ENCODE measurements around the gene SYNGR4. TPM values are rescaled to one million over a fixed set of nuclear protein-coding genes. Genes with fewer than 3 reads are reported as not detected.
A peak's percentile ranks its signal among the peaks of the same experiment; 100 is the strongest.

SYNGR4 gene
- total and polyA plus RNA-seq, 2 experiments from 2014 or later = 0.57 TPM; not detected in 1

DNA sequence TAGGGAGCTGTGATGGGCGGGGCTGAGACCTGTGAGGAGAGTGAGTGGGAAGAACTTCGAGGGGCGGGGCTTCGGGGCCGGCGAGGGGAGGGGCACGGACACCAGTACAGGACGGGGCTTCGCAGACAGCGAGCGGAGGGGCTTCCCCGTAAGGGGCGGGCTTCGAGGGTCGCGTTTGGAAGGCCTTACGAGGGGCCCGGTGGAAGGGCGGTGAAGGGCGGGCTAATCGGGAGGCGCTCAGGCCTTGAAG is 42.9 kb upstream of the SYNGR4 start:
- Histone ChIP-seq H3K9me3 (ENCODE audit: low read depth) (no peaks in the 10 kb centered on the region), H3K4me3 (peak overlapping the region; percentile 53), H3K36me3 (no peaks in the 10 kb centered on the region), H3K27me3 (no peaks in the 10 kb centered on the region), H3K27ac (peak overlapping the region; percentile 93), H3K4me1 (ENCODE audit: low read depth) (peaks cover 12% of the 10 kb centered on the region)
- TF ChIP-seq, protein P1, sequence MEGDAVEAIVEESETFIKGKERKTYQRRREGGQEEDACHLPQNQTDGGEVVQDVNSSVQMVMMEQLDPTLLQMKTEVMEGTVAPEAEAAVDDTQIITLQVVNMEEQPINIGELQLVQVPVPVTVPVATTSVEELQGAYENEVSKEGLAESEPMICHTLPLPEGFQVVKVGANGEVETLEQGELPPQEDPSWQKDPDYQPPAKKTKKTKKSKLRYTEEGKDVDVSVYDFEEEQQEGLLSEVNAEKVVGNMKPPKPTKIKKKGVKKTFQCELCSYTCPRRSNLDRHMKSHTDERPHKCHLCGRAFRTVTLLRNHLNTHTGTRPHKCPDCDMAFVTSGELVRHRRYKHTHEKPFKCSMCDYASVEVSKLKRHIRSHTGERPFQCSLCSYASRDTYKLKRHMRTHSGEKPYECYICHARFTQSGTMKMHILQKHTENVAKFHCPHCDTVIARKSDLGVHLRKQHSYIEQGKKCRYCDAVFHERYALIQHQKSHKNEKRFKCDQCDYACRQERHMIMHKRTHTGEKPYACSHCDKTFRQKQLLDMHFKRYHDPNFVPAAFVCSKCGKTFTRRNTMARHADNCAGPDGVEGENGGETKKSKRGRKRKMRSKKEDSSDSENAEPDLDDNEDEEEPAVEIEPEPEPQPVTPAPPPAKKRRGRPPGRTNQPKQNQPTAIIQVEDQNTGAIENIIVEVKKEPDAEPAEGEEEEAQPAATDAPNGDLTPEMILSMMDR (IDR thresholded peaks at IDR 0.05; ENCODE audit: low read depth, low read length) = no peak
- peak; percentile 96 to 98 for DNase-seq (ENCODE audit: low read depth in 1 of 2, low spot score in 1 of 2)

DNA sequence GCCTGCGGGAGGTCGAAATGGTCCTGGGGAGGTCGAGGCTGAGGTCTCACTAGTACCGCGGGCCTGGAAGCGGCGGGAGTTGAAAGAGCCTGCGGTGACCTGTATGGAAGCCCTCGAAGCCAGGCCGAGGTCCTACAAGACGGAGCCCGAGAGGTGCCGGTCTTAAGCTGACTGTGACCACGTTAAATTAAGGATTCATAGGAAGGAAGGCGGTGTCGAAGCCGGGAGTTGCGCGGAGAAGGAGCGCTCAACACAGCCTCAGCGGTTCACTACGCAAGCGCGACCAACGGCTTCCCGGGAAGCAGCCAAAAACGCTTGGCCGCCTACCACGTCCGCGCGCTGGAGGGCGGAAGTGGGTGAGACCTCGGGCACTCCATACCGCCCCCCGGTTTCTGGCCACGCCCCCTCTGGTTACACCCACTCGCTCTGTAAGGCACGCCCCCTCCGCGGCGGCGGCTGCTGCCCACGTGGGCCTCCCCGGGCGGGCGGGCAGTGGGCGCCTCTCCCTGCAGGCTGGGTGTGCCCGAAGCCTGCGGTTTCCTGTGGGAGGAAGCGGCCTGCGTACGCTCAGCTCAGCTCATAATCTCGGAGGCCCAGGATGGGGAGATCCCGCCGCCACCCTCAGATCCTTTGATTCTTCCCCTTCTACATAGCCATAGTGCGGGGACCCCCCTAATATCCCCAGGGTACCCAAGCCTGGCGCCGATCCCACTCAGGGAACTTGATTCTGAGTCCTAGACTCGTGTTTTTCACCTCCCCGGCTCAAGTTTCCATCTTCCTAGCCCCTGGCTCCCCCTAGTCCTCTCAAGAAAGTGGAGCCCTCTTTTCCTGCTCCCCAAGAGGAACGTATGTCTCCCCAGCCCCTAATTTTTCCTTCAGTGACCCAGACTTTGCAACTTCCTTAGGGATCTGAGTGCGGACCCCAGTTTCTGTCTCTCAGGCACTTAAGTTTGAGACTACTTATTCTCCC is 42.3 kb upstream of the SYNGR4 start:
- TF ChIP-seq, protein P1 (IDR thresholded peaks at IDR 0.05; ENCODE audit: low read depth, low read length) = no peak
- DNase-seq (ENCODE audit: low read depth in 1 of 2, low spot score in 1 of 2) = peak; percentile 99 to 100
- Histone ChIP-seq H3K27ac (peak overlapping the region; percentile 93), H3K27me3 (no peaks in the 10 kb centered on the region), H3K36me3 (no peaks in the 10 kb centered on the region), H3K9me3 (ENCODE audit: low read depth) (no peaks in the 10 kb centered on the region), H3K4me3 (peak overlapping the region; percentile 53), H3K4me1 (ENCODE audit: low read depth) (peaks cover 12% of the 10 kb centered on the region)

DNA sequence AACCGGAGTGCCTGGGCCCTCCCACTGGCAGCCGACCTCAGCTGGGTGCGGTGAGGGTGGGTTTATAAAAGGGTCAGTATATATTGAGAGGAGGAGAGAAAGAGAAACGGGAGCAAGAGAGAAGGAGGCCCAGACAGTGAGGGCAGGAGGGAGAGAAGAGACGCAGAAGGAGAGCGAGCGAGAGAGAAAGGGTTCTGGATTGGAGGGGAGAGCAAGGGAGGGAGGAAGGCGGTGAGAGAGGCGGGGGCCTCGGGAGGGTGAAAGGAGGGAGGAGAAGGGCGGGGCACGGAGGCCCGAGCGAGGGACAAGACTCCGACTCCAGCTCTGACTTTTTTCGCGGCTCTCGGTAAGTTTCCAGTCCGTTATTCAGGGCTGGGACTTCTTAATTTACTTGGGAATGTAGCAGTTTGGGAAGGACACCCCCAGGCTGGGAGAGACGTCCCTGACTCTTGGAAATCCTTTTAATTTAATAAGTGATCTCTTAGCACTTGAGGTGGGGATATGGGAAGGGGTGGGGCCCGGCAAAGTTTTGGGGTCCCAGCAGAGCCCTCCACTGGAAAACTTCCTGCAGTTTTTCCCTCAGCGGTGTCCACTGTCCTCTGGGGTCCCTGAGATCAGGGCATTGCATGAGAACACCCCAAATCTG is 38.8 kb upstream of the SYNGR4 start, which contains the start of gene EMP3:
Gene EMP3 (plus strand): TSS at position 288 of the 646 bp plus-strand sequence. CDS start 1,293 bp downstream, outside the sequence.
- TF ChIP-seq, protein P1 (IDR thresholded peaks at IDR 0.05; ENCODE audit: low read depth, low read length) = no peak
- peak within 1 kb of the TSS; percentile 55 for H3K27ac ChIP-seq
- DNase-seq (ENCODE audit: low read depth in 1 of 2, low spot score in 1 of 2) = peak; percentile 88 to 95
- no peaks in the 10 kb centered on the region for H3K9me3 ChIP-seq (ENCODE audit: low read depth)
- H3K36me3 ChIP-seq = no peaks in the 10 kb centered on the region
- H3K4me3 ChIP-seq = peak within 1 kb of the TSS; percentile 34
- no peaks in the 10 kb centered on the region for H3K27me3 ChIP-seq
- peaks cover 12% of the 10 kb centered on the region for H3K4me1 ChIP-seq (ENCODE audit: low read depth)

DNA sequence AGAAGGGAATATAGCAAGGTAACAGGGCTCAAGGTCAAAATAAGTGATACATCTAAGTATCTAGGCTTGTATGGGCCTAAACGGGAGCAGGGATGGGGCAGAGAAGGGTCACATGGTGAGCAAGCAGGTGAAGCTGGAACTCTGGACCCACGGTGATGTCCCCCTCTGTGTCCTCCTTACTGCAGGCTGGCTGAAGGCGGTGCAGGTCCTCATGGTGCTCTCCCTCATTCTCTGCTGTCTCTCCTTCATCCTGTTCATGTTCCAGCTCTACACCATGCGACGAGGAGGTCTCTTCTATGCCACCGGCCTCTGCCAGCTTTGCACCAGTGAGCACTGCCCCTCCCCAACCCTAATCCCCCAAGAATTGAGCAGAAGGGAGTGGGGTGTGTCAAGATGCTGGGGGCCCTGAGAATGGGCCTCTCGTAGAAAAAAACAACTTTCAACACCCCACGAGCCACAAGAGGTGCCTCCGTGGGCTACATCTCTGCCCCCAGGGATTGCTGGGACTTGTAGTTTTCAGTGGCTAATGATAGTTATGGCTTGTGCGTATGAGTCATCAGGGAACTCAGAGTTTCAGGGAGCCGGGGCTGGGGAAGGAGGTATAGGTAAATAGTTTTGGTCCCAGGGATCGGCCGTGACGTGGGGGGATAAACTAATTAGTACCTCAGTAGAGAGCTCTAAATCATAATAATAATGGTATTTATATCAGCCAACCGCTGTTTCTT is 34.8 kb upstream of the SYNGR4 start:
- H3K4me1 ChIP-seq (ENCODE audit: low read depth) = peaks cover 12% of the 10 kb centered on the region
- no peak overlapping the region for H3K4me3 ChIP-seq
- H3K9me3 ChIP-seq (ENCODE audit: low read depth) = no peaks in the 10 kb centered on the region
- H3K36me3 ChIP-seq = no peaks in the 10 kb centered on the region
- no peaks in the 10 kb centered on the region for H3K27me3 ChIP-seq
- H3K27ac ChIP-seq = no peak overlapping the region
- DNase-seq (ENCODE audit: low read depth in 1 of 2, low spot score in 1 of 2) = no peak
- TF ChIP-seq, protein P1 (IDR thresholded peaks at IDR 0.05; ENCODE audit: low read depth, low read length) = no peak

DNA sequence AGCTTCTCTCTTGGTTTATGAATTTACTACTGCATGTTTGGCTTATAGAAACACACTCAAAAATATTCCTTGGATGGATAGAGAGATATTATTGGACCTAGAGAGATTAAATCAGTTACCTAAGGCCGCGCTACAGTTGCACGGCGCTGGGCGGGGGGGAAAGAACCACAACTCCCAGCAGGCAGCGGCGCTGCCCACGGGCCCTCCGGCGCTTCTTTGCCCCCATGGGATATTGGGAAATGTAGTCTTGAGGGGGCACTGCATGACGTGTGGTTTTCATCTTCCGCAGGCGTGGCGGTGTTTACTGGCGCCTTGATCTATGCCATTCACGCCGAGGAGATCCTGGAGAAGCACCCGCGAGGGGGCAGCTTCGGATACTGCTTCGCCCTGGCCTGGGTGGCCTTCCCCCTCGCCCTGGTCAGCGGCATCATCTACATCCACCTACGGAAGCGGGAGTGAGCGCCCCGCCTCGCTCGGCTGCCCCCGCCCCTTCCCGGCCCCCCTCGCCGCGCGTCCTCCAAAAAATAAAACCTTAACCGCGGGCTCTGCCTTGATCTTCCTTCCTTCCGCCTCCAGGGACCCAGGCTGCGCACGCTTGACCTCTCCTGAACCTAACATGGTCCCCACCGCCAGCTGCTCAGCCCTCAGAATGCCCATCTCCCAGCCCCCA is 34.0 kb upstream of the SYNGR4 start:
- peak in 1 of 2 donors; percentile 90 for DNase-seq (ENCODE audit: low read depth in 1 of 2, low spot score in 1 of 2)

More for the DNA sequence above, 34.0 kb upstream of the SYNGR4 start:
- Histone ChIP-seq H3K27ac (peak overlapping the region; percentile 37), H3K4me3 (peak overlapping the region; percentile 42), H3K4me1 (ENCODE audit: low read depth) (peaks cover 12% of the 10 kb centered on the region), H3K9me3 (ENCODE audit: low read depth) (no peaks in the 10 kb centered on the region), H3K36me3 (no peaks in the 10 kb centered on the region), H3K27me3 (no peaks in the 10 kb centered on the region)
- TF ChIP-seq, protein P1 (IDR thresholded peaks at IDR 0.05; ENCODE audit: low read depth, low read length) = no peak
